Endothelial cell of umbilical vein (primary cell): ENCODE data around the gene SAMSN1. TPM values are rescaled to one million over a fixed set of nuclear protein-coding genes. Genes with fewer than 3 reads are reported as not detected.

Experiments
- BruUV-seq: library from RNA; stranded (reverse); fragments of 400-500 nt; replicated peaks from 2 replicates; lab custom pipeline; 2021; lab: Mats Ljungman, UMichigan
- CTCF ChIA-PET: fragments of 300-600, 350-600 bp; sonication (Branson Sonifier 250); formaldehyde crosslinking; loops from one replicate; lab custom pipeline; 2021; ENCODE audit warnings: antibody characterized with exemption, inconsistent platforms; lab: Charles Lee
- POLR2A ChIA-PET: fragments of 300-600, 350-600 bp; sonication (Branson Sonifier 250); formaldehyde crosslinking; loops from one replicate; lab custom pipeline; 2021; ENCODE audit warnings: antibody characterized with exemption, inconsistent platforms; lab: Charles Lee
- DNase-seq: peaks from one replicate; pipeline ENCODE4 v3.0.0-alpha.2; 2011; ENCODE audit warnings: low read depth, low spot score
- FAIRE-seq: peaks from 2 replicates; lab custom pipeline; 2011; peaks lifted over from hg19 to GRCh38; lab: Jason Lieb, UNC
- H2AFZ ChIP-seq: 2 replicates; pipeline ENCODE4 v1.6.0; 2012; ENCODE audit warnings: low read depth, low read length, control low read depth, inconsistent platforms
- H3K27ac ChIP-seq: 2 replicates; pipeline ENCODE4 v1.5.1; 2011; ENCODE audit warnings: low read depth, mild to moderate bottlenecking, control low read depth, low read length, moderate library complexity; ENCODE audit not compliant: insufficient read depth
- H3K27me3 ChIP-seq, 2 experiments: 2 replicates each; pipeline versions ENCODE4 v1.6.0 to v1.6.1; 2011; ENCODE audit warnings: low read length in 2 of 2, mixed read lengths in 1 of 2; ENCODE audit not compliant: control insufficient read depth in 2 of 2, insufficient read depth in 2 of 2
- H3K36me3 ChIP-seq, 2 experiments: 2 replicates in 1 of 2; 3 replicates in 1 of 2; pipeline ENCODE4 v1.5.1; 2011; ENCODE audit warnings: low read length in 2 of 2, mild to moderate bottlenecking in 1 of 2, moderate library complexity in 1 of 2; ENCODE audit not compliant: control insufficient read depth in 2 of 2, insufficient read depth in 2 of 2; ENCODE audit errors: extremely low read depth in 1 of 2
- H3K4me1 ChIP-seq: 3 replicates; pipeline ENCODE4 v1.5.1; 2011; ENCODE audit warnings: mild to moderate bottlenecking, low read length; ENCODE audit not compliant: control insufficient read depth, insufficient read depth; ENCODE audit errors: extremely low read depth
- H3K4me2 ChIP-seq: 2 replicates; pipeline ENCODE4 v1.6.1; 2011; ENCODE audit warnings: low read length, control low read depth, mixed read lengths; ENCODE audit not compliant: insufficient read depth
- H3K4me3 ChIP-seq, 3 experiments: fragments of 200-600 bp in 1 of 3; sonication (generic), shearing (Covaris generic) in 1 of 3; replicated peaks in 1 of 3; 2 replicates each; pipeline ENCODE4 v1.5.1; 2011 to 2016; ENCODE audit warnings: control low read depth in 3 of 3, low read length in 3 of 3, mild to moderate bottlenecking in 2 of 3, inconsistent platforms in 1 of 3, low read depth in 1 of 3, moderate library complexity in 1 of 3; ENCODE audit not compliant: insufficient read depth in 1 of 3
- H3K79me2 ChIP-seq: 2 replicates; pipeline ENCODE4 v1.6.0; 2012; ENCODE audit warnings: low read length, inconsistent platforms; ENCODE audit not compliant: control insufficient read depth, insufficient read depth
- H3K9ac ChIP-seq: replicated peaks from 2 replicates; pipeline ENCODE3; 2011; ENCODE audit warnings: low read length, control low read depth; ENCODE audit not compliant: insufficient read depth; ENCODE audit errors: extremely low read depth
- H3K9me1 ChIP-seq: replicated peaks from 3 replicates; pipeline ENCODE4 v1.6.0; 2011; ENCODE audit warnings: mild to moderate bottlenecking, low read length; ENCODE audit not compliant: control insufficient read depth, insufficient read depth; ENCODE audit errors: extremely low read depth
- H3K9me3 ChIP-seq: replicated peaks from 2 replicates; pipeline ENCODE4 v1.5.1; 2012; ENCODE audit warnings: low read length, inconsistent platforms; ENCODE audit not compliant: control insufficient read depth, insufficient read depth
- H4K20me1 ChIP-seq: replicated peaks from 2 replicates; pipeline ENCODE3; 2011; ENCODE audit warnings: mild to moderate bottlenecking, low read length; ENCODE audit not compliant: control insufficient read depth, insufficient read depth; ENCODE audit errors: extremely low read depth
- EZH2 ChIP-seq: IDR thresholded peaks from 2 replicates; pipeline ENCODE4 v1.6.1; 2012; ENCODE audit warnings: borderline replicate concordance, low read depth, mild to moderate bottlenecking, moderate library complexity, low read length, inconsistent platforms; ENCODE audit not compliant: severe bottlenecking
- FOS ChIP-seq: IDR thresholded peaks from 2 replicates; pipeline ENCODE4 v1.6.1; 2011; ENCODE audit warnings: mild to moderate bottlenecking, low read length, moderate library complexity, borderline replicate concordance; ENCODE audit not compliant: insufficient read depth
- GATA2 ChIP-seq: IDR thresholded peaks from 2 replicates; pipeline ENCODE4 v1.7.0; 2011; ENCODE audit warnings: low read depth, mild to moderate bottlenecking, moderate library complexity, mixed read lengths, low read length; ENCODE audit not compliant: insufficient read length, insufficient read depth
- JUN ChIP-seq: IDR thresholded peaks from 2 replicates; pipeline ENCODE4 v1.6.1; 2011; ENCODE audit warnings: borderline replicate concordance, low read depth; ENCODE audit not compliant: insufficient read length, insufficient read depth
- MAX ChIP-seq: IDR thresholded peaks from 2 replicates; pipeline ENCODE4 v1.6.1; 2011; ENCODE audit not compliant: insufficient read depth, insufficient read length
- MYC ChIP-seq: IDR thresholded peaks from one replicate; pipeline ENCODE4 v1.6.1; 2011; ENCODE audit warnings: mild to moderate bottlenecking, low read depth, low read length
- POLR2A ChIP-seq: IDR thresholded peaks from 2 replicates; pipeline ENCODE4 v1.6.1; 2012; ENCODE audit warnings: low read depth, mild to moderate bottlenecking, control low read depth, low read length
- POLR2AphosphoS5 ChIP-seq: IDR thresholded peaks from 2 replicates; pipeline ENCODE4 v1.6.1; 2012; ENCODE audit warnings: low read depth, mild to moderate bottlenecking, control low read depth, low read length, moderate library complexity; ENCODE audit not compliant: insufficient read depth
- dilution Hi-C: fragments of 300-500 bp; cut with MboI; formaldehyde crosslinking; loops from one replicate; pipeline ENCODE4 v1.15.0; 2019; ENCODE audit warnings: low sequenced_read_pairs; ENCODE audit not compliant: extremely low pct_ligation_motif_present
- intact Hi-C: fragments of 100-400 bp; cut with micrococcal nuclease; formaldehyde crosslinking; loops from one replicate; pipeline ENCODE4 v1.10.0; 2022
- polyA plus RNA-seq, 4 experiments: library from polyadenylated mRNA; depleted of rRNA in 3 of 4; stranded (reverse) in 3 of 4; unstranded in 1 of 4; fragments of >200 nt; gene quantifications; 2 replicates each; pipeline versions ENCODE4 v1.2.1 to v1.2.3, GENCODE V29; 2011 to 2012; ENCODE audit warnings: missing spikeins in 1 of 4
- total RNA-seq: library from RNA; stranded (reverse); gene quantifications from 2 replicates; pipeline ENCODE4 v1.2.3, GENCODE V29; 2021
- TF ChIP-seq, protein P1 (sequence below), 2 donors: IDR thresholded peaks; 1 replicate in 1 of 2; 2 replicates in 1 of 2; pipeline ENCODE4 v1.5.1; 2011; ENCODE audit warnings: low read length in 2 of 2, mild to moderate bottlenecking in 2 of 2, moderate library complexity in 2 of 2, control low read depth in 1 of 2, inconsistent platforms in 1 of 2, low read depth in 1 of 2; ENCODE audit not compliant: insufficient read depth in 1 of 2; ENCODE audit errors: extremely low read depth in 1 of 2

The SAMSN1 gene
- total and polyA plus RNA-seq, 2 donors (not counting 3 experiments of a cell fraction or from before 2014, with no cell fraction given): 2.5 to 5.3 TPM

- Histone ChIP-seq H3K79me2 (peaks cover 41% of the 10 kb centered on the region), H3K4me2 (no peak overlapping the region), H3K36me3 (no peaks in the 10 kb centered on the region), H3K9me1 (no peaks in the 10 kb centered on the region), H3K9ac (no peak overlapping the region), H3K27me3 (no peaks in the 10 kb centered on the region), H3K4me3 (no peak overlapping the region), H4K20me1 (no peaks in the 10 kb centered on the region), H2AFZ (no peak overlapping the region), H3K27ac (no peak overlapping the region), H3K9me3 (no peaks in the 10 kb centered on the region), H3K4me1 (peaks cover 23% of the 10 kb centered on the region)
- ChIA-PET CTCF (interaction anchor here (0.6 to 1.6 kb wide), 3 partner anchors 10 to 201 kb away, joined by 3 to 4 read pairs (median 4); no protein-coding TSS in a partner anchor), POLR2A (no interaction called here)
- dilution Hi-C loops (no loop called here), intact Hi-C loops (no loop called here)
- FAIRE-seq (no peak), DNase-seq (no peak)
- no peak for TF ChIP-seq JUN
- TF ChIP-seq, protein P1, sequence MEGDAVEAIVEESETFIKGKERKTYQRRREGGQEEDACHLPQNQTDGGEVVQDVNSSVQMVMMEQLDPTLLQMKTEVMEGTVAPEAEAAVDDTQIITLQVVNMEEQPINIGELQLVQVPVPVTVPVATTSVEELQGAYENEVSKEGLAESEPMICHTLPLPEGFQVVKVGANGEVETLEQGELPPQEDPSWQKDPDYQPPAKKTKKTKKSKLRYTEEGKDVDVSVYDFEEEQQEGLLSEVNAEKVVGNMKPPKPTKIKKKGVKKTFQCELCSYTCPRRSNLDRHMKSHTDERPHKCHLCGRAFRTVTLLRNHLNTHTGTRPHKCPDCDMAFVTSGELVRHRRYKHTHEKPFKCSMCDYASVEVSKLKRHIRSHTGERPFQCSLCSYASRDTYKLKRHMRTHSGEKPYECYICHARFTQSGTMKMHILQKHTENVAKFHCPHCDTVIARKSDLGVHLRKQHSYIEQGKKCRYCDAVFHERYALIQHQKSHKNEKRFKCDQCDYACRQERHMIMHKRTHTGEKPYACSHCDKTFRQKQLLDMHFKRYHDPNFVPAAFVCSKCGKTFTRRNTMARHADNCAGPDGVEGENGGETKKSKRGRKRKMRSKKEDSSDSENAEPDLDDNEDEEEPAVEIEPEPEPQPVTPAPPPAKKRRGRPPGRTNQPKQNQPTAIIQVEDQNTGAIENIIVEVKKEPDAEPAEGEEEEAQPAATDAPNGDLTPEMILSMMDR (IDR thresholded peaks at IDR 0.05; ENCODE audit: extremely low read depth in 1 of 2, insufficient read depth in 1 of 2, low read depth in 1 of 2, low read length in 2 of 2): no peak
- no peak for TF ChIP-seq MAX
- TF ChIP-seq MYC: no peak
- no peak for TF ChIP-seq POLR2AphosphoS5
- no peak for TF ChIP-seq POLR2A
- TF ChIP-seq FOS: no peak
- no peak for TF ChIP-seq GATA2
- no peak for TF ChIP-seq EZH2
- BruUV-seq: no TSS peak
These were observed 9.2 kb downstream of the SAMSN1 start for GRCh38 chr21:14536929-14537328.
